Fibroblast of lung (primary cell): ENCODE measurements around the gene TBCK. TPM values are rescaled to one million over a fixed set of nuclear protein-coding genes. Genes with fewer than 3 reads are reported as not detected.
A peak's percentile ranks its signal among the peaks of the same experiment; 100 is the strongest.

ENCODE experiments used
- DNase-seq, 2 donors: peaks; one replicate each; pipeline versions ENCODE4 v3.0.0 to v3.0.0-alpha.2; 2010; ENCODE audit warnings: low read depth in 2 of 2
- H2AFZ ChIP-seq: 2 replicates; pipeline ENCODE4 v1.5.1; 2012; ENCODE audit warnings: low read length, control low read depth, inconsistent platforms
- H3K27ac ChIP-seq: 2 replicates; pipeline ENCODE4 v1.5.1; 2011; ENCODE audit warnings: low read length, control low read depth; ENCODE audit not compliant: insufficient read depth
- H3K27me3 ChIP-seq: 2 replicates; pipeline ENCODE4 v1.5.1; 2011; ENCODE audit warnings: mild to moderate bottlenecking, low read length; ENCODE audit not compliant: control insufficient read depth, insufficient read depth
- H3K36me3 ChIP-seq: 2 replicates; pipeline ENCODE4 v1.5.1; 2011; ENCODE audit warnings: low read length; ENCODE audit not compliant: control insufficient read depth, insufficient read depth
- H3K4me1 ChIP-seq: 2 replicates; pipeline ENCODE4 v1.5.1; 2011; ENCODE audit warnings: low read length; ENCODE audit not compliant: control insufficient read depth, insufficient read depth; ENCODE audit errors: extremely low read depth
- H3K4me2 ChIP-seq: 2 replicates; pipeline ENCODE4 v1.5.1; 2011; ENCODE audit warnings: low read length, control low read depth; ENCODE audit not compliant: insufficient read depth; ENCODE audit errors: extremely low read depth
- H3K4me3 ChIP-seq, 4 experiments: fragments of 200-600 bp in 1 of 4; sonication (generic) in 1 of 4; replicated peaks in 1 of 4; 2 replicates each; pipeline ENCODE4 v1.5.1; 2011 to 2016; ENCODE audit warnings: low read length in 4 of 4, low read depth in 3 of 4, mild to moderate bottlenecking in 3 of 4, control low read depth in 2 of 4, inconsistent platforms in 1 of 4, mixed read lengths in 1 of 4; ENCODE audit not compliant: insufficient read depth in 1 of 4; ENCODE audit errors: control extremely low read depth in 1 of 4
- H3K79me2 ChIP-seq: 2 replicates; pipeline ENCODE4 v1.5.1; 2012; ENCODE audit warnings: mild to moderate bottlenecking, low read length, inconsistent platforms; ENCODE audit not compliant: control insufficient read depth, insufficient read depth
- H3K9ac ChIP-seq: 2 replicates; pipeline ENCODE4 v1.5.1; 2011; ENCODE audit warnings: mild to moderate bottlenecking, low read length, control low read depth; ENCODE audit not compliant: insufficient read depth
- H3K9me3 ChIP-seq: 2 replicates; pipeline ENCODE4 v1.5.1; 2012; ENCODE audit warnings: low read depth, low read length; ENCODE audit not compliant: control insufficient read depth, insufficient read depth
- H4K20me1 ChIP-seq: 2 replicates; pipeline ENCODE4 v1.5.1; 2011; ENCODE audit warnings: low read length; ENCODE audit not compliant: control insufficient read depth, insufficient read depth; ENCODE audit errors: extremely low read depth
- EZH2 ChIP-seq: IDR thresholded peaks from 2 replicates; pipeline ENCODE4 v1.5.1; 2012; ENCODE audit warnings: low read length, control low read depth, mild to moderate bottlenecking; ENCODE audit errors: missing control alignments
- polyA plus RNA-seq, 2 donors: library from polyadenylated mRNA; depleted of rRNA in 1 of 2; stranded (reverse) in 1 of 2; unstranded in 1 of 2; fragments of >200 nt; gene quantifications; 2 replicates each; pipeline ENCODE4 v1.2.1, GENCODE V29; 2011 to 2012; ENCODE audit warnings: missing spikeins in 1 of 2
- total RNA-seq: library from RNA; depleted of rRNA; stranded (reverse); fragments of >200 nt; gene quantifications from 2 replicates; pipeline ENCODE4 v1.2.1, GENCODE V29; 2014
- TF ChIP-seq, protein P1 (sequence below), 2 donors: IDR thresholded peaks in 1 of 2; conservative IDR thresholded peaks in 1 of 2; 1 replicate in 1 of 2; 2 replicates in 1 of 2; pipeline ENCODE4 v1.5.1; 2011 to 2012; ENCODE audit warnings: low read length in 2 of 2, control low read depth in 1 of 2, inconsistent platforms in 1 of 2, low read depth in 1 of 2, mild to moderate bottlenecking in 1 of 2

TBCK gene
- total and polyA plus RNA-seq, 2 donors (not counting 1 experiment from before 2014, with no cell fraction given), result 29.0 to 69.9 TPM

DNA sequence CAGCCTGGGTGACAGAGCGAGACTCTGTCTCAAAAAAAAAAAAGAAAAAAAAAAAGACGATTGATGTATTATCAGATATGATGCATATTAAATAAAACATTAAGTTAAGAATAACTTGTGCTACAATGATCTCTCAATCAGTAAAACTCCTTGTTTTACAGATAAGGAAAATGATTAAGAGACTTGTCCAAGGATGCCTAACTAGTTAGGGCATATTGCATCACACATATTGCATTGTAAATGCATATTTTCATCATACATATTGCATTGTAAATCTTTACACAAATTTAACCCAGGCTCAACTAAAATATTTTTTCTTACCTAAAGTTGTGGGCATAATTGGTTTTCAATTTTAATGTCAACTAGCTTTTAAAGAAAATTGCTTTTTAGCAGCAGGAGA, 26.3 kb downstream of the TBCK start:
- H3K4me3 ChIP-seq, result no peak overlapping the region
- no peaks in the 10 kb centered on the region for H3K27me3 ChIP-seq
- no peak for TF ChIP-seq EZH2
- TF ChIP-seq, protein P1, sequence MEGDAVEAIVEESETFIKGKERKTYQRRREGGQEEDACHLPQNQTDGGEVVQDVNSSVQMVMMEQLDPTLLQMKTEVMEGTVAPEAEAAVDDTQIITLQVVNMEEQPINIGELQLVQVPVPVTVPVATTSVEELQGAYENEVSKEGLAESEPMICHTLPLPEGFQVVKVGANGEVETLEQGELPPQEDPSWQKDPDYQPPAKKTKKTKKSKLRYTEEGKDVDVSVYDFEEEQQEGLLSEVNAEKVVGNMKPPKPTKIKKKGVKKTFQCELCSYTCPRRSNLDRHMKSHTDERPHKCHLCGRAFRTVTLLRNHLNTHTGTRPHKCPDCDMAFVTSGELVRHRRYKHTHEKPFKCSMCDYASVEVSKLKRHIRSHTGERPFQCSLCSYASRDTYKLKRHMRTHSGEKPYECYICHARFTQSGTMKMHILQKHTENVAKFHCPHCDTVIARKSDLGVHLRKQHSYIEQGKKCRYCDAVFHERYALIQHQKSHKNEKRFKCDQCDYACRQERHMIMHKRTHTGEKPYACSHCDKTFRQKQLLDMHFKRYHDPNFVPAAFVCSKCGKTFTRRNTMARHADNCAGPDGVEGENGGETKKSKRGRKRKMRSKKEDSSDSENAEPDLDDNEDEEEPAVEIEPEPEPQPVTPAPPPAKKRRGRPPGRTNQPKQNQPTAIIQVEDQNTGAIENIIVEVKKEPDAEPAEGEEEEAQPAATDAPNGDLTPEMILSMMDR (conservative IDR thresholded peaks at IDR 0.05 in 1 of 2, IDR thresholded peaks at IDR 0.05 in 1 of 2; ENCODE audit: low read depth in 1 of 2, low read length in 2 of 2), result no peak
- no peaks in the 10 kb centered on the region for H3K9me3 ChIP-seq
- no peaks in the 10 kb centered on the region for H3K79me2 ChIP-seq
- no peaks in the 10 kb centered on the region for H4K20me1 ChIP-seq
- H3K4me2 ChIP-seq, result no peak overlapping the region
- no peak overlapping the region for H3K27ac ChIP-seq
- no peaks in the 10 kb centered on the region for H3K36me3 ChIP-seq
- peak in 1 of 2 donors; percentile 28 for DNase-seq
- H3K9ac ChIP-seq, result no peak overlapping the region
- peaks cover 3% of the 10 kb centered on the region for H3K4me1 ChIP-seq
- H2AFZ ChIP-seq, result no peak overlapping the region

DNA sequence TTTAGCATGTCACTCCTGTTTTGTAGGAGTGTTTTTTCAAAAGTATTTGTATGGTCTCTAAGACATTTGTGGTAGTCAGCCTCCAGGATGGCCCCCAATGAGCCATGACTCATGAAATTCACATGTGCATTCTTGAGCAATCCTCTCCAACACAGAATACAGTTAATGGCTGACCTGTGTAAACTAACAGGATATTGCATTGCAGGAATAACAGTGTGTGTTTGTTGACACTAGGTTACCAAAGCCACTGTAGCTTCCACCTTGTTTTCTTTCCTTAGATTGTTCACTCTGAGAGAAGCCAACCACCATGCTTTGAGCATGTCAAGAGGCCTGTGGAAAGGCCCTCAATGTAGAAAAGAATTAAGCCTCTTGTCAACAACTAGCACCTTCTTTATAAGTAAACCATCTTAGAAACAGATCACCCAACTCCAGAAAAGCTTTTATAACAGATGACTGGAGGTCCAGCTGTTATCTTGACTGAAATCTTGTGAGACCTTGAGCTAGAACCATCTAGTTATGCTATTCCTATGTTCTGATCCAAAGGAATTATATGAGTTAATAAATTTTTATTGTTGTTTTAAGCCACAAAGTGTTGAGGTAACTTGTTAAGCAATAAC, 28.5 kb downstream of the TBCK start:
- Histone ChIP-seq H3K4me1 (peaks cover 3% of the 10 kb centered on the region), H3K79me2 (no peaks in the 10 kb centered on the region), H3K4me3 (no peak overlapping the region), H3K9ac (no peak overlapping the region), H4K20me1 (no peaks in the 10 kb centered on the region), H3K27ac (peak overlapping the region; percentile 78), H3K4me2 (peak overlapping the region; percentile 5), H3K27me3 (no peaks in the 10 kb centered on the region), H3K9me3 (no peaks in the 10 kb centered on the region), H2AFZ (peak overlapping the region; percentile 12), H3K36me3 (no peaks in the 10 kb centered on the region)
- peak; percentile 69 to 86 for DNase-seq
- TF ChIP-seq, protein P1 (conservative IDR thresholded peaks at IDR 0.05 in 1 of 2, IDR thresholded peaks at IDR 0.05 in 1 of 2; ENCODE audit: low read depth in 1 of 2, low read length in 2 of 2), result no peak
- no peak for TF ChIP-seq EZH2

- Histone ChIP-seq H3K4me3 (no peak overlapping the region), H3K27me3 (no peaks in the 10 kb centered on the region), H3K27ac (peak overlapping the region; percentile 43), H3K4me2 (no peak overlapping the region), H3K9ac (no peak overlapping the region), H4K20me1 (no peaks in the 10 kb centered on the region), H3K79me2 (no peaks in the 10 kb centered on the region), H3K4me1 (peaks cover 3% of the 10 kb centered on the region), H3K9me3 (no peaks in the 10 kb centered on the region), H3K36me3 (no peaks in the 10 kb centered on the region), H2AFZ (no peak overlapping the region)
- no peak for DNase-seq
- TF ChIP-seq EZH2, result no peak
- TF ChIP-seq, protein P1 (conservative IDR thresholded peaks at IDR 0.05 in 1 of 2, IDR thresholded peaks at IDR 0.05 in 1 of 2; ENCODE audit: low read depth in 1 of 2, low read length in 2 of 2), result no peak
Observed at GRCh38 chr4:106286611-106287010, 29.4 kb downstream of the TBCK start.
